SK-N-SH treated with all-trans-retinoic acid at 6 μM for 48 hours (cell line): Measurements from ENCODE around the gene UBP1.
A peak's percentile ranks its signal among the peaks of the same experiment; 100 is the strongest.

Experiments used
- ATAC-seq: fragments of 200-7000 bp; cut with Tn5 transposase; 3 replicates; pipeline ENCODE4 v1.9.1; 2020; ENCODE audit warnings: mild to moderate bottlenecking, moderate library complexity
- CSDC2 ChIP-seq: fragments of 250-450 bp; sonication (Bioruptor Pico); IDR thresholded peaks from 2 replicates; pipeline ENCODE4 v1.5.0; 2020; ENCODE audit warnings: mild to moderate bottlenecking, moderate library complexity
- ESRRG ChIP-seq: fragments of 250-450 bp; sonication (Bioruptor Pico); IDR thresholded peaks from 2 replicates; pipeline ENCODE4 v1.6.1; 2021; ENCODE audit warnings: mild to moderate bottlenecking
- ISL1 ChIP-seq: fragments of 250-450 bp; sonication (Bioruptor Pico); IDR thresholded peaks from 2 replicates; pipeline ENCODE4 v2.1.2; 2022; ENCODE audit warnings: mild to moderate bottlenecking, moderate library complexity
- OSR1 ChIP-seq: fragments of 250-450 bp; sonication (Bioruptor Pico); IDR thresholded peaks from 2 replicates; pipeline ENCODE4 v1.8.0; 2022; ENCODE audit warnings: moderate library complexity, mild to moderate bottlenecking, inconsistent platforms
- PPARA ChIP-seq: fragments of 250-450 bp; sonication (Bioruptor Pico); IDR thresholded peaks from 2 replicates; pipeline ENCODE4 v1.5.0; 2020; ENCODE audit warnings: mild to moderate bottlenecking, borderline replicate concordance
- SNAI2 ChIP-seq: fragments of 250-450 bp; sonication (Bioruptor Pico); IDR thresholded peaks from 2 replicates; pipeline ENCODE4 v1.5.0; 2020; ENCODE audit warnings: mild to moderate bottlenecking, moderate library complexity
- TCF4 ChIP-seq: fragments of 250-450 bp; sonication (Bioruptor Pico); IDR thresholded peaks from 2 replicates; pipeline ENCODE4 v1.8.0; 2021; ENCODE audit warnings: mild to moderate bottlenecking, moderate library complexity, borderline replicate concordance
- TOX ChIP-seq: fragments of 250-450 bp; sonication (Bioruptor Pico); IDR thresholded peaks from 2 replicates; pipeline ENCODE4 v1.8.0; 2021; ENCODE audit warnings: mild to moderate bottlenecking, moderate library complexity, borderline replicate concordance
- ZC3H10 ChIP-seq: fragments of 250-450 bp; sonication (Bioruptor Pico); IDR thresholded peaks from 2 replicates; pipeline ENCODE4 v1.5.1; 2021; ENCODE audit warnings: mild to moderate bottlenecking, moderate library complexity
- ZFP3 ChIP-seq: fragments of 250-450 bp; sonication (Bioruptor Pico); IDR thresholded peaks from 2 replicates; pipeline ENCODE4 v1.5.0; 2020; ENCODE audit warnings: mild to moderate bottlenecking, moderate library complexity
- ZFP30 ChIP-seq: fragments of 450-650 bp; formaldehyde crosslinking; IDR thresholded peaks from 2 replicates; pipeline ENCODE4 v1.5.0; 2022; ENCODE audit warnings: mild to moderate bottlenecking, moderate library complexity
- ZNF565 ChIP-seq: fragments of 450-650 bp; formaldehyde crosslinking; conservative IDR thresholded peaks from 2 replicates; pipeline ENCODE4 v1.5.0; 2020; ENCODE audit warnings: low read depth, mild to moderate bottlenecking, moderate library complexity
- ZNF70 ChIP-seq: fragments of 450-650 bp; formaldehyde crosslinking; IDR thresholded peaks from 2 replicates; pipeline ENCODE4 v1.5.0; 2020; ENCODE audit warnings: mild to moderate bottlenecking, moderate library complexity
- ZNF8 ChIP-seq: fragments of 450-650 bp; formaldehyde crosslinking; IDR thresholded peaks from 2 replicates; pipeline ENCODE4 v1.5.0; 2020; ENCODE audit warnings: mild to moderate bottlenecking, moderate library complexity
- TF ChIP-seq, protein P1 (sequence below): fragments of 250-450 bp; sonication (Bioruptor Pico); IDR thresholded peaks from 2 replicates; pipeline ENCODE4 v1.8.0; 2020; ENCODE audit warnings: mild to moderate bottlenecking, moderate library complexity, borderline replicate concordance
- TF ChIP-seq, protein P2 (sequence below): fragments of 250-450 bp; sonication (Bioruptor Pico); IDR thresholded peaks from 2 replicates; pipeline ENCODE4 v1.8.0; 2021; ENCODE audit warnings: low read depth, mild to moderate bottlenecking, moderate library complexity, borderline replicate concordance
- TF ChIP-seq, protein P3 (sequence below): fragments of 250-450 bp; sonication (Bioruptor Pico); IDR thresholded peaks from 2 replicates; pipeline ENCODE4 v1.5.1; 2020; ENCODE audit warnings: low read depth, mild to moderate bottlenecking, moderate library complexity
- TF ChIP-seq, protein P4 (sequence below): fragments of 250-450 bp; sonication (Bioruptor Pico); IDR thresholded peaks from 2 replicates; pipeline ENCODE4 v1.5.1; 2021; ENCODE audit warnings: mild to moderate bottlenecking, moderate library complexity

Gene UBP1, protein sequence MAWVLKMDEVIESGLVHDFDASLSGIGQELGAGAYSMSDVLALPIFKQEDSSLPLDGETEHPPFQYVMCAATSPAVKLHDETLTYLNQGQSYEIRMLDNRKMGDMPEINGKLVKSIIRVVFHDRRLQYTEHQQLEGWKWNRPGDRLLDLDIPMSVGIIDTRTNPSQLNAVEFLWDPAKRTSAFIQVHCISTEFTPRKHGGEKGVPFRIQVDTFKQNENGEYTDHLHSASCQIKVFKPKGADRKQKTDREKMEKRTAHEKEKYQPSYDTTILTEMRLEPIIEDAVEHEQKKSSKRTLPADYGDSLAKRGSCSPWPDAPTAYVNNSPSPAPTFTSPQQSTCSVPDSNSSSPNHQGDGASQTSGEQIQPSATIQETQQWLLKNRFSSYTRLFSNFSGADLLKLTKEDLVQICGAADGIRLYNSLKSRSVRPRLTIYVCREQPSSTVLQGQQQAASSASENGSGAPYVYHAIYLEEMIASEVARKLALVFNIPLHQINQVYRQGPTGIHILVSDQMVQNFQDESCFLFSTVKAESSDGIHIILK

DNA sequence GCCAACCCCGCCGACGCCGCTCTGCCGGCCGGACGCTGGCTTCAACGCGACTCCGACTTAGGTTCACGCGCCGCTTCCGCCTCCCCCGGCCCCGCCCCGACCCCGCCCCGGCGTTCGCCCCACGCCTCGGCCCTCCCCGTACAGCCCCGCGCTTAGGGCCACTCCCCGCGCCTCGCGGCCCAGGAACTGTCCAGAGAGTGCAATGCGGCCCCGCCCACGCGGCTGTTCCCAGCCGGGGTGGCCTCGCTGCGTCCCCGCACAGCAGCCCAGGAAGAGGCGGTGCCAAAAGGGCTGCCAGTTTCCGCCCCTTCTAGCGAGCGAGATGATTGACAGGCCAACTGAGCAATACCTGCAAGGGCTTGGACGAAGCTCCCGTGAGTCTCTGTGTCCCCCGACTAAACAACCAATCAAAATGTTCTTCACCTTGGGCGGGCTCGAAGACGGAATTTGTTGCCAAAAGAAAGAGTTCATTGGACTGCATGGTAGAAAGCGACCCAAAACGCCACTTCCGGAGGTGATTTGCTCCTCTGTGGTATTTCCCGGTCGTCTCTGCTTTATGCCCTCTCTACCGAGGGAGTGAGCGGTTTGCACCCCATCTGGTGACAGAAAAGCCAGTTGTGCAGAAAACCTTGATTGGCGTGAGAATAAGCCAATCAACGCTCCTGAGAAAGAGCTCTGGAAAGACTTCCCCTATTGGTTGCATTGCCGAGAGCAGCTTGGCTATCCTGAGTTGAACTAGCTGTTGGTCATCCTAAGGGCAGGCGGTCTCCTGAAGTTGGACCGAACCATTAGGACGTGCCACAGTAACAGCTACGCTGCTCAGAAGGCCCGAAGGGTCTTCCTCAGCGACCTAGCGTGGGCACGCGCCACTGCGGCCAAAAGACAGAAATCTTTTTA is at the start of gene UBP1:
Gene UBP1 (minus strand): TSS at position 78 of the 897 bp plus-strand sequence. CDS start 557 bp downstream, outside the sequence.
- TF ChIP-seq, protein P1, sequence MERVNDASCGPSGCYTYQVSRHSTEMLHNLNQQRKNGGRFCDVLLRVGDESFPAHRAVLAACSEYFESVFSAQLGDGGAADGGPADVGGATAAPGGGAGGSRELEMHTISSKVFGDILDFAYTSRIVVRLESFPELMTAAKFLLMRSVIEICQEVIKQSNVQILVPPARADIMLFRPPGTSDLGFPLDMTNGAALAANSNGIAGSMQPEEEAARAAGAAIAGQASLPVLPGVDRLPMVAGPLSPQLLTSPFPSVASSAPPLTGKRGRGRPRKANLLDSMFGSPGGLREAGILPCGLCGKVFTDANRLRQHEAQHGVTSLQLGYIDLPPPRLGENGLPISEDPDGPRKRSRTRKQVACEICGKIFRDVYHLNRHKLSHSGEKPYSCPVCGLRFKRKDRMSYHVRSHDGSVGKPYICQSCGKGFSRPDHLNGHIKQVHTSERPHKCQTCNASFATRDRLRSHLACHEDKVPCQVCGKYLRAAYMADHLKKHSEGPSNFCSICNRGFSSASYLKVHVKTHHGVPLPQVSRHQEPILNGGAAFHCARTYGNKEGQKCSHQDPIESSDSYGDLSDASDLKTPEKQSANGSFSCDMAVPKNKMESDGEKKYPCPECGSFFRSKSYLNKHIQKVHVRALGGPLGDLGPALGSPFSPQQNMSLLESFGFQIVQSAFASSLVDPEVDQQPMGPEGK (CRISPR knock-in tag), result no peak
- TF ChIP-seq ZFP3 (CRISPR knock-in tag) (no peak), ZNF8 (CRISPR knock-in tag) (0 out of 2 replicates have a peak, but pooled peaks have one; percentile 22), OSR1 (CRISPR knock-in tag) (no peak)
- TF ChIP-seq, protein P2, sequence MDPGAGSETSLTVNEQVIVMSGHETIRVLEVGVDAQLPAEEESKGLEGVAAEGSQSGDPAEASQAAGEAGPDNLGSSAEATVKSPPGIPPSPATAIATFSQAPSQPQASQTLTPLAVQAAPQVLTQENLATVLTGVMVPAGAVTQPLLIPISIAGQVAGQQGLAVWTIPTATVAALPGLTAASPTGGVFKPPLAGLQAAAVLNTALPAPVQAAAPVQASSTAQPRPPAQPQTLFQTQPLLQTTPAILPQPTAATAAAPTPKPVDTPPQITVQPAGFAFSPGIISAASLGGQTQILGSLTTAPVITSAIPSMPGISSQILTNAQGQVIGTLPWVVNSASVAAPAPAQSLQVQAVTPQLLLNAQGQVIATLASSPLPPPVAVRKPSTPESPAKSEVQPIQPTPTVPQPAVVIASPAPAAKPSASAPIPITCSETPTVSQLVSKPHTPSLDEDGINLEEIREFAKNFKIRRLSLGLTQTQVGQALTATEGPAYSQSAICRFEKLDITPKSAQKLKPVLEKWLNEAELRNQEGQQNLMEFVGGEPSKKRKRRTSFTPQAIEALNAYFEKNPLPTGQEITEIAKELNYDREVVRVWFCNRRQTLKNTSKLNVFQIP (CRISPR knock-in tag), result no peak
- ATAC-seq, result peak; percentile 92

DNA sequence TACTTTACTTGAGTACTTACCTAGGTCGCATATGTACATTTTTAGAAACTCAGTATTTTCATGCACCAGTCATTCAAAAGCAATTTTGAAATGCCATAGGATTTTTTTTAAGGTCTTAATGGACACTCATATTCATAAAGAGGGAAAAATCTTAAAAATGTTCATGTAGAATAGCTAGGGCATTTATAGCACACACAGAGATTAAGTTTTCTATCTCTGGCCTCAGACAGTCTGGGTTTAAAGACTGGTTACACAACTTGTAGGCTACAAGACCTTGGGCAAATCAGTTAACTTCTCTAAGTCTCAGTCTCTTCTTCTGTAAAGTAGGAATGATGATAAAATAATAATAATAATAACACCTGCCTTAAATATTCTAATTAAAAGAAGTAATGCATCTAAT is 48.5 kb upstream of the UBP1 start:
- TF ChIP-seq ZFP3 (CRISPR knock-in tag), result no peak
- no peak for TF ChIP-seq ZNF70 (CRISPR knock-in tag)
- TF ChIP-seq CSDC2 (CRISPR knock-in tag), result no peak
- no peak for TF ChIP-seq ISL1 (CRISPR knock-in tag)
- TF ChIP-seq ESRRG (CRISPR knock-in tag), result no peak
- TF ChIP-seq PPARA (CRISPR knock-in tag), result no peak
- TF ChIP-seq, protein P2 (CRISPR knock-in tag), result no peak
- no peak for TF ChIP-seq ZNF565 (CRISPR knock-in tag)
- no peak for TF ChIP-seq SNAI2 (CRISPR knock-in tag)
- TF ChIP-seq, protein P3, sequence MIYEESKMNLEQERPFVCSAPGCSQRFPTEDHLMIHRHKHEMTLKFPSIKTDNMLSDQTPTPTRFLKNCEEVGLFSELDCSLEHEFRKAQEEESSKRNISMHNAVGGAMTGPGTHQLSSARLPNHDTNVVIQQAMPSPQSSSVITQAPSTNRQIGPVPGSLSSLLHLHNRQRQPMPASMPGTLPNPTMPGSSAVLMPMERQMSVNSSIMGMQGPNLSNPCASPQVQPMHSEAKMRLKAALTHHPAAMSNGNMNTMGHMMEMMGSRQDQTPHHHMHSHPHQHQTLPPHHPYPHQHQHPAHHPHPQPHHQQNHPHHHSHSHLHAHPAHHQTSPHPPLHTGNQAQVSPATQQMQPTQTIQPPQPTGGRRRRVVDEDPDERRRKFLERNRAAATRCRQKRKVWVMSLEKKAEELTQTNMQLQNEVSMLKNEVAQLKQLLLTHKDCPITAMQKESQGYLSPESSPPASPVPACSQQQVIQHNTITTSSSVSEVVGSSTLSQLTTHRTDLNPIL (CRISPR knock-in tag), result no peak
- TF ChIP-seq ZFP30, result no peak
- TF ChIP-seq TCF4 (CRISPR knock-in tag), result no peak
- no peak for TF ChIP-seq ZNF8 (CRISPR knock-in tag)
- no peak for TF ChIP-seq TOX (CRISPR knock-in tag)
- no peak for TF ChIP-seq ZC3H10 (CRISPR knock-in tag)
- no peak for TF ChIP-seq OSR1 (CRISPR knock-in tag)
- TF ChIP-seq, protein P4, sequence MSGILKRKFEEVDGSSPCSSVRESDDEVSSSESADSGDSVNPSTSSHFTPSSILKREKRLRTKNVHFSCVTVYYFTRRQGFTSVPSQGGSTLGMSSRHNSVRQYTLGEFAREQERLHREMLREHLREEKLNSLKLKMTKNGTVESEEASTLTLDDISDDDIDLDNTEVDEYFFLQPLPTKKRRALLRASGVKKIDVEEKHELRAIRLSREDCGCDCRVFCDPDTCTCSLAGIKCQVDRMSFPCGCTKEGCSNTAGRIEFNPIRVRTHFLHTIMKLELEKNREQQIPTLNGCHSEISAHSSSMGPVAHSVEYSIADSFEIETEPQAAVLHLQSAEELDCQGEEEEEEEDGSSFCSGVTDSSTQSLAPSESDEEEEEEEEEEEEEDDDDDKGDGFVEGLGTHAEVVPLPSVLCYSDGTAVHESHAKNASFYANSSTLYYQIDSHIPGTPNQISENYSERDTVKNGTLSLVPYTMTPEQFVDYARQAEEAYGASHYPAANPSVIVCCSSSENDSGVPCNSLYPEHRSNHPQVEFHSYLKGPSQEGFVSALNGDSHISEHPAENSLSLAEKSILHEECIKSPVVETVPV (CRISPR knock-in tag), result no peak
- TF ChIP-seq, all 23 proteins: peak for 0
- ATAC-seq, result no peak

DNA sequence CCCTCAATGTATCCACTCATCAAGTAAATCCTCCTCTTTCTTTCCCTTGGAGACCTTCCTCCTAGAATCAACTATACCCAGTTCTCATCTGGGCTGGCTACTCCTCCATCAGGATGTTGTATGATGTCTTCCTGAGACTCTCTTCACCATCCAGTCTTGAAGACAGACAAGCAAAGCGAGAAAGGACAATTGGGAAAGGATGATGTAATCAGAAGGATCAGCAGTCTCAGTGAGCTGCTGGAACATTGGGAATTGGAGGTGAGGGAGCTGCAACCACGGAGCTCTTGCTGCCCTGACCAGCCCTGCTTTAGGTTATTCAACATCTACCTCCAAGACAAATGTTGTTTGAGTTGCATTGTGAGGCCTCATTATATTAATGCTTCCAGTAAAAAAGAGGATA is 48.0 kb upstream of the UBP1 start:
- TF ChIP-seq, protein P2 (CRISPR knock-in tag), result no peak
- no peak for TF ChIP-seq ISL1 (CRISPR knock-in tag)
- TF ChIP-seq OSR1 (CRISPR knock-in tag), result no peak
- TF ChIP-seq SNAI2 (CRISPR knock-in tag), result no peak
- TF ChIP-seq, protein P3 (CRISPR knock-in tag), result no peak

More for the DNA sequence above, 48.0 kb upstream of the UBP1 start:
- no peak for ATAC-seq
